Right cardiac atrium (tissue), 5 donors: ENCODE measurements around the gene NUDT14. TPM values are rescaled to one million over a fixed set of nuclear protein-coding genes. Genes with fewer than 3 reads are reported as not detected.
A peak's percentile ranks its signal among the peaks of the same experiment; 100 is the strongest.

Experiments used
- ATAC-seq, 2 donors: fragments of 200-7000 bp; cut with Tn5 transposase; one replicate each; pipeline versions ENCODE4 v1.8.0 to v1.9.1; 2020; ENCODE audit warnings: moderate library complexity in 2 of 2, mild to moderate bottlenecking in 1 of 2
- DNase-seq, 3 donors: peaks; one replicate each; pipeline ENCODE4 v3.0.0-alpha.2; 2020
- H3K27ac ChIP-seq: one replicate; pipeline ENCODE4 v1.5.1; 2013; ENCODE audit warnings: mild to moderate bottlenecking, low read length, control low read depth, moderate library complexity
- H3K27me3 ChIP-seq: one replicate; pipeline ENCODE4 v1.6.1; 2013; ENCODE audit not compliant: control insufficient read depth, insufficient read depth
- H3K4me1 ChIP-seq: one replicate; pipeline ENCODE4 v1.6.1; 2013; ENCODE audit warnings: low read length; ENCODE audit not compliant: control insufficient read depth, insufficient read depth
- H3K4me3 ChIP-seq: one replicate; pipeline ENCODE4 v1.5.1; 2013; ENCODE audit warnings: low read length, control low read depth
- H3K9me3 ChIP-seq: one replicate; pipeline ENCODE4 v1.6.1; 2013; ENCODE audit warnings: low read length; ENCODE audit not compliant: control insufficient read depth
- WGBS: extraction: QIAGEN DNeasy Blood & Tissue Kit; methylation state at CpG from one replicate; pipeline ENCODE4 v1.1.7; 2013; 5-methylcytosine and 5-hydroxymethylcytosine counted together
- intact Hi-C, 4 donors: fragments of 100-400 bp; cut with DNase I; formaldehyde crosslinking; loops; one replicate each; pipeline versions ENCODE4 v1.11.0 to v1.14.0; 2022 to 2023
- long read RNA-seq, 4 donors: library from polyadenylated mRNA; unstranded; transcript quantifications; one replicate each; pipeline ENCODE4 v2.0.0, GENCODE V29; 2020 to 2021
- polyA plus RNA-seq: library from polyadenylated mRNA; stranded (reverse); fragments of 200-250 nt; gene quantifications from one replicate; pipeline ENCODE4 v1.2.3, GENCODE V29; 2013
- total RNA-seq, 4 donors: library from RNA; stranded (reverse); fragmentation: NEBNext Ultra II Directional; extraction: Animal tissue kit (Norgen Biotek cat#: 25700); gene quantifications; one replicate each; pipeline ENCODE4 v1.2.1, GENCODE V29; 2021
- donor health status: healthy with polysubstance abuse.
- donor health status: DM: no; HTN: yes; CAD: no.
- donor health status: DM: no; HTN: no; CAD: no.
- donor health status: DM: no; HTN: yes; CAD: no; lungs with severe emphysema.
- donor health status: DM: yes; HTN: yes; CAD: no.

NUDT14 gene
- 10 to 100 TPM; 23.9 to 35.5 (median 32.0) TPM for total RNA-seq
- 31.4 TPM for polyA plus RNA-seq
- long read RNA-seq, donor 1, transcript NUDT14-202 (5 exons, 845 nt), result major isoform, 12 of 20 reads
- long read RNA-seq, donor 1, partial matches to known transcripts, result 1 of 20 reads
- long read RNA-seq, donor 1, other reads (novel, unspliced or antisense), result 6 of 20 reads
- long read RNA-seq, donor 2, transcript NUDT14-202 (5 exons, 845 nt), result major isoform, 9 of 14 reads
- long read RNA-seq, donor 2, partial matches to known transcripts, result 1 of 14 reads
- long read RNA-seq, donor 2, other reads (novel, unspliced or antisense), result 3 of 14 reads
- long read RNA-seq, donor 3, partial matches to known transcripts, result 0 of 5 reads
- long read RNA-seq, donor 3, other reads (novel, unspliced or antisense), result 1 of 5 reads
- long read RNA-seq, donor 4, transcript NUDT14-202 (5 exons, 845 nt), result major isoform, 12 of 14 reads
- long read RNA-seq, donor 4, partial matches to known transcripts, result 0 of 14 reads
- long read RNA-seq, donor 4, other reads (novel, unspliced or antisense), result 1 of 14 reads

DNA sequence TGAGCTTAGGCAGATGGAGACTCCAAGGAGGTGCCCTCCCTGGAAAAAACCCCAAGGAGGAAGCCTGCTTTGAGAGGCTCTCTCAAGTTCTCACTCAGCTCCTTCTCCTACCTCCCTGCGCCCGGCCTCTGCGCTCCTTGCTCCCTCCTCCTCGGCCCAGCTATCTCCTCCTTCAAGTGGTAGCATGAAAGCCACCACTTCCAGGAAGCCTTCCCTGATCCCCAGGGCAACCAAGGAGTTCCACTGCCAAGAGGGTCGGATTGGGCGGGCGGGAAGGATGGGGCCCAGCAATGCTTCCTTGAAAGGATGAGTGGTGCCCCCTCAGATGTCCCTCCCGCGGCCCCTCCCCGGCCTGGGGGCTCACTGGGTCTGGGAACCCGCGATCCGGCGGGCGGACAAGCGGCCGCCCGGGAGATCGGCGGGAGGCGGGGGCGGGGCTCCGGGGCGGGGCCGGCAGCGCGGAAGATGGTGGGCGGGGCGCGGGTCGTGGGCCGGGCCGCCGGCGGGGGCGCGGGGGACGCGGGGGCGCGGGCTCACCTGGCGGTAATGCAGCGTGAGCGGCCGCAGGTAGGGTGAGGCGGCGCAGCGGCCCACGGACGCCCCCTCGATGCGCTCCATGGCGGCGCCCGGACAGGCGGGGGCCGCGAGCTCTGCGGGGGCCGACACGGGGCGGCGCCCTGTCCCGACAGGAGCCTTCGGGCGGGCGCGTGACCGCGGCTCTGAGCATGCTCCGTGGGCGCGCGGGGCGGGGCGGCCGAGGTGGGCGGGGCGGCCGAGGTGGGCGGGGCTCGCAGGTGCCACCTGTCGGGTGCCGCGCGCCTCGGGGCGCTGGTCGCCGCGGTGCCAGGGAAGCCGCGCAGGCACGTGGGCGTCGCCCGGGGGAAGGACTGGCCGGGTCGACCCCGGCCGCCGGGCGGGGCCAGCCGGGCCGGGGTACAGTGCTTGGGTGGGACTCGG is at the start of gene NUDT14:
Gene NUDT14, minus strand, starts transcription at position 721 of the 957 bp plus-strand sequence. Its CDS starts 103 bp downstream, at position 618.
- intact Hi-C loops, result no loop called here
- Histone ChIP-seq H3K4me3 (peak within 1 kb of the TSS; percentile 65), H3K4me1 (peaks cover 4% of the 10 kb centered on the region), H3K9me3 (no peaks in the 10 kb centered on the region), H3K27me3 (no peaks in the 10 kb centered on the region), H3K27ac (no peak within 1 kb of the TSS)
- 1% methylated on average over 97 of the region's 106 CpGs for WGBS
- ATAC-seq (peak; percentile 48 to 73), DNase-seq (peak; percentile 67 to 88 (median 87))

DNA sequence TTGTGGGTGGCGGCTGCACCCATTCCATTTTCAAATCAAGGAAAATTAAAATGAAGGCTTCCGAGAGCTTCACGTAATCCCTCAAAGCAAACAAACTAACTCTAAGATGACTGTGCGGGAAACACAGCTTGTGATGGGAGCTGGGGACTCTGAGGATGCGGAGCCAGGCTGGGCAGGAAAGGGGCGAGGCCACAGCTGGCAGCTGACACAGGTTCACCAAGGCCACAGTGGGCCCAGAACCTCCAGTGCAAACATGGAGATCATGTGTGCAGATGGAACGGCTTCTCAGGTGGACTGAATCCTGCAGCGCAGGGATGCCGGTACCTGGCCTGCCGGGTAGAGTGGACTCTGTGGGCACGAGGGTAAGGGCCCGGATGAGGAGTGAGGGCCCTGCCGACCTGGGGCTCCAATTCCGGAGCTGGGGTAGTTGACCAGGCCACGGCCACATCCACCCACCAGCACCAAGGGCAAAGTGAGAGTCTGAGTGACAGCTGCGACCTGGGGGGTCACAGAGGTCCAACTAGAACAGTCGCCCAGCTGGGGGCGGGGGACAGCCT is 48.1 kb upstream of the NUDT14 start:
- no peak for ATAC-seq

DNA sequence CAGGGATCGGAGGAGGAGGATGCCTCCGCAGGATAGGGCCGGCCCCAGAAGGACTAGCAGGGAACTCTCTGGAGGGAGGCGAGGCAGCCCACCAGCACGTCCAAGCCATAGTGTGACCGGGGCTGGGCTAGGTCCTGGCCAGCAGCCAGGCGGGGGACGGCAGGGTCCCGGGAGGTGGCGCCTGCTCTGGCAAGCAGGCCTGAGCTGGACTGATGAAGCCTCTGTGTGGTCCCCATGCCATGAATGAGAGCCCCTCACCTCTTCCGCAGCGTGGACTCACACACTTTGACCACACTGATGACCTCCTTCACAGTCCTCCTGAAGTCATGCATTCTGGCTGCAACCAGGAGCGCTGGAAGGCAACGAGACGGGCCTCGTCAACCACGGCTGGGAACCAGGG is 47.5 kb upstream of the NUDT14 start:
- 51% methylated on average over 17 of the region's 17 CpGs for WGBS
- DNase-seq (peak in 2 of 3 donors; percentile 6 to 61), ATAC-seq (peak; percentile 40)
- intact Hi-C loops, result no loop called here
- Histone ChIP-seq H3K27me3 (no peaks in the 10 kb centered on the region), H3K4me1 (no peaks in the 10 kb centered on the region), H3K9me3 (no peaks in the 10 kb centered on the region), H3K27ac (no peak overlapping the region), H3K4me3 (no peak overlapping the region)

More for the DNA sequence above, 48.1 kb upstream of the NUDT14 start:
- no peak overlapping the region for H3K4me3 ChIP-seq
- no peaks in the 10 kb centered on the region for H3K9me3 ChIP-seq
- no peaks in the 10 kb centered on the region for H3K4me1 ChIP-seq
- peak in 1 of 3 donors; percentile 42 for DNase-seq
- no peak overlapping the region for H3K27ac ChIP-seq
- intact Hi-C loops, result no loop called here
- no peaks in the 10 kb centered on the region for H3K27me3 ChIP-seq
- WGBS, result 92% methylated on average over 18 of the region's 18 CpGs

DNA sequence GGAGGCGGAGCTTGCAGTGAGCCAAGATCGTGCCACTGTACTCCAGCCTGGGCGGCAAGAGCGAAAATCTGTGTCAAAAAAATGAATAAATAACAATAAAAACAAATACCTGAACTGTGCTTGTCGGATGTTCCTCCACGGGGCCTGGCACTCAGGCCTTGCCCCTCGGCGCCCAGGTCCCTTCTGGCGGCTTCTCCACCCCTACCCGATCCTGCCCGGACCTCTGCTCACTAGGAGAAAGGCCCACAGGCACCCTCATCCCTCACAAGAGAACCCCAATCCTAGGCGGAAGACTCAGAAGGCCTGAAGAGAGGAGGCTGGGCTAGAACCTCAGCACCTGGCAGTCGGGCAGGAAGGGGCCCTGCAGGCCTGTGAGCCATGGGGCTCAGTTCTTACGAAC is 46.2 kb upstream of the NUDT14 start:
- Histone ChIP-seq H3K27me3 (no peaks in the 10 kb centered on the region), H3K4me3 (no peak overlapping the region), H3K27ac (no peak overlapping the region), H3K9me3 (no peaks in the 10 kb centered on the region), H3K4me1 (no peaks in the 10 kb centered on the region)
- DNase-seq (peak in 1 of 3 donors; percentile 11), ATAC-seq (no peak)
- intact Hi-C loops, result no loop called here
- WGBS, result 97% methylated on average over 14 of the region's 14 CpGs

DNA sequence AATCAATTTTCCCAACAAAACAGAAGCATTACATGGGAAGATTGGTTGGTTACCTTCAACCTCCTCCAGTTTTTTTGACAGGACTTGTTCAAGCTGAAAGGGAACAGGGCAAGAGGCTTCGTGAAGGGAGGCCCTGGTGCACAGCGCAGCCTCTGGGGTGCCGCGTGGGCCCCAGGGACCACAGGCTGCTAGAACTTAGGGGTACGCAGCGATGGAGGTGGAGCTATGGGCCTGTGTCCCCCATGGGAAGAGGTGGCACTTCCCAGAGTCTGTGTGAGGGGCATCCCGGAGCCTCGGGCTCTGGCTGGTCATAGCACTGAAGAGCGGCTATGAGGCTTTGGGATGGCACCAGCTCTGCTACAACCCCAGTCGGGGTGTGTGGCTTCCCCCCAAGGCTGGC is 45.1 kb upstream of the NUDT14 start:
- Histone ChIP-seq H3K27me3 (no peaks in the 10 kb centered on the region), H3K27ac (no peak overlapping the region), H3K9me3 (no peaks in the 10 kb centered on the region), H3K4me3 (no peak overlapping the region), H3K4me1 (no peaks in the 10 kb centered on the region)
- no peak for ATAC-seq
- 96% methylated on average over 10 of the region's 10 CpGs for WGBS
- DNase-seq, result peak in 1 of 3 donors; percentile 22
- intact Hi-C loops, result no loop called here

DNA sequence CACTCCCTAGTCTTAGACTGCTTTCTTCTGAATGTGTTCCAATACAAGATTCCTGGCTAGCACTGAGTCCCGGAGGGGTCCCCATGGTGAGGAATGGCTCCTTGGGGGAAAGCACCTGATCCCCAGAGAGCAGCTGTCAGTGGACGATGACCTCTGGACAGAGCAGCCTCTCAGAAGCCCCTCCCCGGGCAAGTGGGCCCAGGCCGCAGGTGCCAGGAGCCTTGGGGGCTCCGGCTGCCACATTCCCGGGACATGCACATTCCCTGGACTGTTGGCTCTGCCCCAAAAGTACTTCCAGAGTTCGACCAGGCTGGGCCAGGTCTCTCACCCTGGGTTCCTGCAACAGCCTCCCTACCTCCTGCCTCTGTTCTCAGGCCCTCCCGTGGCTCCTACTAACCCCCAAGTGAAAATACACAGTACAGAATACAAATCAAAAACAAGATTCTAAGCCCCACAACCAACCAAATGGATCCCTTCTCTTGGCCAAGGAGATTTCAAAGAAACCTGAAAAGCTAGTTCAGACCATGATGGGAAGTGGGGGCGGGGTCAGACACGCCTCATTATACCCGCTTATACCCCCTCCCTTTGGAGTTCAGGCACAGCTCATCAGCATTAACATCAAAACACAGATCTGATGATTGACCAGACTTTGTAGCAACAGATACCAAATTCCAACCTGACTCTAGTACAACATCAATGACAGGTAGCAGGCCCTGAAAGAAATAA is 43.9 kb upstream of the NUDT14 start:
- DNase-seq, result peak in 2 of 3 donors; percentile 4 to 31
- no peaks in the 10 kb centered on the region for H3K27me3 ChIP-seq
- H3K9me3 ChIP-seq, result no peaks in the 10 kb centered on the region
- intact Hi-C loops, result no loop called here
- no peaks in the 10 kb centered on the region for H3K4me1 ChIP-seq
- WGBS, result 90% methylated on average over 11 of the region's 11 CpGs
- H3K4me3 ChIP-seq, result no peak overlapping the region
- no peak for ATAC-seq
- H3K27ac ChIP-seq, result no peak overlapping the region

DNA sequence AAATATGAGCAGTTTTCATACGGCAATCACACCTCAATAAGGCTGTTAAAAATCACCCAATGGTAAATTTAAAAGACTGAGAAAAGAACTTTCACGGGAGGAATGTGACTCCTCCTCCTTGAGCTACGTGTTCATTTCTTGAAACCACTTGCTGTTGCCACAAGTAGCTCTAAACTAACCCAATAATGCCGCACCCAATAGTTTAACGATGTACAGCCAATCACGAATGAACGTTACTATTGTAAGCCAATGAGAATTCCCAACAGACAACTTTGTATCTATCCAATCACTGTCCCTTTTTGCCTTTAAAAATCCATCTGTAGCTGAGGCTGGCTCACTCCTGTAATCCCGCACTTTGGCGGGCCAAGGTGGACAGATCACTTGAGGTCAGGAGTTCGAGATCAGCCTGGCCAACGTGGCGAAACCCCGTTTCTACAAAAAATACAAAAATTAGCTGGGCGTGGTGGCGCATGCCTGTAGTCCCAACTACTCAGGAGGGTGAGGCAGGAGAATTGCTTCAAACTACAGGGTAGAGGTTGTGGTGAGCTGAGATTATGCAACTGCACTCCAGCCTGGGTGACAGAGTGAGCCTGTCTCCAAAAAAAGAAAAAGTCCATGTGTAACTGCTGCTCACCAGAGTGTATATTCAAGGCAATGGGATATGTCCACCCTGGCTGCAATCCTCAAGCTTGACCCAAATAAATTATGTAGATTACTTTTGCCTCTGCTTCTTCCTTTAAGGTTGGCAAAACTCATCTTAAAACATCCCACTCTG is 42.8 kb upstream of the NUDT14 start:
- WGBS, result 92% methylated on average over 15 of the region's 15 CpGs
- H3K4me3 ChIP-seq, result no peak overlapping the region
- H3K27ac ChIP-seq, result no peak overlapping the region
- H3K27me3 ChIP-seq, result no peaks in the 10 kb centered on the region
- H3K4me1 ChIP-seq, result no peaks in the 10 kb centered on the region
- DNase-seq (peak in 2 of 3 donors; percentile 7 to 10), ATAC-seq (no peak)
- intact Hi-C loops, result no loop called here
- no peaks in the 10 kb centered on the region for H3K9me3 ChIP-seq

DNA sequence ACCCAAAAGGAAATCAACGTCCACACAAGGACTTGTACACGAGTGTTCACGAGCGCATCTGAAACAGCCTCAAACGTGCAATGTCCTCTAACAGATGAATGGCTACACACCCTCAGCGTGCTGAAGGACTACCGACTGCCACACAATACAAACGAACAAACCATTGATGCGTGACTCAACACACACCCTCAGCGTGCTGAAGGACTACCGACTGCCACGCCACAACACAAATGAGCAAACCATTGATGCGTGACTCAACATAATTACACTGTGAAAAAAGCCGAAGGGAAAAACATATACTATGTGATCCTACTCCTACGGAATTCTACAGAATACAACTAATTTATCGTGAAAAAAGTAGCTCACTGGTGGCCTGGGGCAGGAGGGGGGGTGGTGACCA is 42.1 kb upstream of the NUDT14 start:
- 96% methylated on average over 16 of the region's 16 CpGs for WGBS
- peak in 1 of 3 donors; percentile 14 for DNase-seq
- H3K27ac ChIP-seq, result no peak overlapping the region
- H3K4me3 ChIP-seq, result no peak overlapping the region
- H3K27me3 ChIP-seq, result no peaks in the 10 kb centered on the region
- H3K4me1 ChIP-seq, result no peaks in the 10 kb centered on the region
- intact Hi-C loops, result no loop called here
- H3K9me3 ChIP-seq, result no peaks in the 10 kb centered on the region
- no peak for ATAC-seq

DNA sequence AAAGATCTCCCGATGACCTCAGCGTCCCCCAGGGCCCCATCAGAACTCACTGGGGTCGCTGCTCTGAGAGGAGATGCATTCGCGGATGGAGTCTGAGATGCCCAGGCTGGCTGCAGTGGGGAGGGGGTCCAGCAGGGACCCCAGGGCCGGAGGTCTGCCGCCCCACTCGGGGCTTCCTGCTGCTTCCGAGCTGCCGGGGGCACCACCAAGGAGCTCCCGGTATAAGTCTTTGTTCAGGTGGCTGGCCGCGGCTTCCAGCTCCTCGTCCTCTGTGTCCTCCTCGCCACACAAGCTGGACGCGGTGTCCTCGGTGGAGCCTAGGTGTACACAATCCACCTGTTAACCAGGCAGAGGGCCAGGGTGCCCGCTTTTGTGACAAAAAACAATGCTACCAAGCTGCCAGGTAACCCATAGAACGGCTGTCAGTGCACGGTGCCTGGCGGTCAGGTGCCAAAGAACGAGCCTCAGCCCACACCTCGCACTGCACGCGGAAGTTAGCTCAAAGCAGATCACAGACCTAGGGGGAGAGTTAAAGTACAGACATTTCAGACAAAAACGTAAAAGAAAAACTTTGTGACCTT is 40.6 kb upstream of the NUDT14 start:
- DNase-seq, result peak in 2 of 3 donors; percentile 35 to 42
- Histone ChIP-seq H3K27ac (no peak overlapping the region), H3K27me3 (no peaks in the 10 kb centered on the region), H3K4me3 (no peak overlapping the region), H3K4me1 (no peaks in the 10 kb centered on the region), H3K9me3 (no peaks in the 10 kb centered on the region)
- intact Hi-C loops, result no loop called here
- WGBS, result 94% methylated on average over 27 of the region's 27 CpGs
- no peak for ATAC-seq
